H1 (cell line): Measurements from ENCODE around the gene EXD1. TPM values are rescaled to one million over a fixed set of nuclear protein-coding genes. Genes with fewer than 3 reads are reported as not detected.

Experiments
- GTF2F1 ChIP-seq: IDR thresholded peaks from 2 replicates; pipeline ENCODE4 v1.6.1; 2012; ENCODE audit warnings: low read depth, low read length, improper control_type of control experiment, borderline replicate concordance
- KDM4A ChIP-seq: IDR thresholded peaks from one replicate; pipeline ENCODE4 v1.7.1; 2012; ENCODE audit warnings: low read depth, mild to moderate bottlenecking, moderate library complexity, low read length, inconsistent platforms; ENCODE audit not compliant: severe bottlenecking
- RNF2 ChIP-seq: fragments of 200-900, 300-1000 bp; sonication (generic); IDR thresholded peaks from 2 replicates; pipeline ENCODE4 v1.7.1; 2016; ENCODE audit warnings: borderline replicate concordance, low read depth, mild to moderate bottlenecking, antibody characterized with exemption, low read length; ENCODE audit not compliant: poor library complexity, severe bottlenecking; ENCODE audit errors: missing control alignments
- TCF12 ChIP-seq: IDR thresholded peaks from 2 replicates; pipeline ENCODE4 v1.6.1; 2011; ENCODE audit warnings: low read depth, mild to moderate bottlenecking, low read length
- ZNF274 ChIP-seq: IDR thresholded peaks from 2 replicates; pipeline ENCODE4 v1.7.0; 2012; ENCODE audit warnings: low read length, borderline replicate concordance; ENCODE audit errors: extremely low read depth
- polyA plus RNA-seq, 7 experiments: library from polyadenylated mRNA; depleted of rRNA in 3 of 7; stranded (reverse) in 5 of 7; unstranded in 2 of 7; fragments of >200 nt in 5 of 7; fragments of 200-250 nt in 2 of 7; gene quantifications; 1 replicate in 5 of 7; 2 replicates in 1 of 7; 4 replicates in 1 of 7; pipeline versions ENCODE4 v1.2.1 to v1.2.3, GENCODE V29; 2011 to 2013; ENCODE audit warnings: missing spikeins in 2 of 7, mixed read lengths in 2 of 7
- total RNA-seq: library from RNA; stranded (reverse); fragmentation: NEBNext Ultra II Directional; extraction: Animal tissue kit (Norgen Biotek cat#: 25700); gene quantifications from 2 replicates; pipeline ENCODE4 v1.2.1, GENCODE V29; 2021

Gene EXD1
- total and polyA plus RNA-seq, 2 of the 8 experiments (the other 6 are each of a cell fraction or from before 2014, with no cell fraction given): 0.06 to 0.54 TPM

DNA sequence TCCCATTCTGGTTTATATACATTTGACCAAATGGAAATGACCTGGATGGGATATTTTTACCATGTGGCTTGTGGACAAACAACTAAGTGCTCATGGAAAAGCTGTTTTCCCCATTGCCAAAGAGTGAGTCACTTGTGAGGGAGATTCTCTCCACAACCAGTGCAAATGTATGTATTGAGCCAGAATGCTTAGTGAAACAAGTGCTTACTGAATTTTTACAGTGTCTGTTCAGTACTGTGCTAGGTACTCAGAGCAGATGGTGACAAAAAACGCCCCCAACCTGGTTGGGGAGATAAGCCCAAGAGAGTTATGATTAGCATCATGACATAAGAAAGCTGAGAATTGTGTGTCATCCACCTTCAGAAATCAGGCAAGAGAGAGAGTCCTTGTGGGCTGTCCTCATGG, 2.8 kb upstream of the EXD1 start (continued):
- TF ChIP-seq KDM4A: no peak
- TF ChIP-seq GTF2F1: no peak
- no peak for TF ChIP-seq RNF2
- TF ChIP-seq TCF12: no peak
- TF ChIP-seq ZNF274: no peak
- TF ChIP-seq, all 59 proteins: peak for 0
